Measurements from ENCODE around the gene ZNF70.

GRCh38 chr22:23698673-23699235, 52.2 kb downstream of the ZNF70 start:
- TF ChIP-seq EZH2 (IDR thresholded peaks at IDR 0.05): no peak
- no peak for TF ChIP-seq POLR2AphosphoS5 (IDR thresholded peaks at IDR 0.05; ENCODE audit: borderline replicate concordance, low read depth, low read length)
